DND-41 (cell line): Measurements from ENCODE around the gene PTPN6.

ENCODE experiments used
- EZH2 ChIP-seq: IDR thresholded peaks from 3 replicates; pipeline ENCODE4 v1.6.1; 2012; ENCODE audit warnings: borderline replicate concordance, low read depth, mild to moderate bottlenecking, moderate library complexity, low read length, inconsistent platforms; ENCODE audit not compliant: severe bottlenecking
- TF ChIP-seq, protein P1 (sequence below): IDR thresholded peaks from 2 replicates; pipeline ENCODE4 v1.5.1; 2012; ENCODE audit warnings: borderline replicate concordance, low read length, moderate library complexity, mild to moderate bottlenecking; ENCODE audit not compliant: poor library complexity, severe bottlenecking; ENCODE audit errors: extremely low read depth

DNA sequence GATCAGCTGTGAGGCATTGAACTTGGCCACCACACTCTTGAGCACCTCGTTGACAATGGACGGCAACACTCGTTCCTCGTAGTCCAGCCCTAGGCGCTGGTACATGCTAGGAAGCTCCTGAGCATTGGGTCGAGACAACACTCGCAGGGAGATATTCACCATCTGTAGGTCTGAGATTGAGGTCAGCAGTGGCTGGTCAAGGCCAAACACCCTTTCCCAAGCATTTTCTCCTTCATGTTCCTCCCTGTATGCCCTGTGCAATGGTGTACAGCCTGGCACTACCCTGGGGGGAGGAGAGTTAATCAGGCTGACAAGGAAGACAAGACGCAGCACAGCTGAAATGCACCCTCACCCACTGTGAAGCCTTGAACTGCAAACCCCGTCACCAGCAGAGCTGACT, 17.3 kb downstream of the PTPN6 start:
- TF ChIP-seq, protein P1, sequence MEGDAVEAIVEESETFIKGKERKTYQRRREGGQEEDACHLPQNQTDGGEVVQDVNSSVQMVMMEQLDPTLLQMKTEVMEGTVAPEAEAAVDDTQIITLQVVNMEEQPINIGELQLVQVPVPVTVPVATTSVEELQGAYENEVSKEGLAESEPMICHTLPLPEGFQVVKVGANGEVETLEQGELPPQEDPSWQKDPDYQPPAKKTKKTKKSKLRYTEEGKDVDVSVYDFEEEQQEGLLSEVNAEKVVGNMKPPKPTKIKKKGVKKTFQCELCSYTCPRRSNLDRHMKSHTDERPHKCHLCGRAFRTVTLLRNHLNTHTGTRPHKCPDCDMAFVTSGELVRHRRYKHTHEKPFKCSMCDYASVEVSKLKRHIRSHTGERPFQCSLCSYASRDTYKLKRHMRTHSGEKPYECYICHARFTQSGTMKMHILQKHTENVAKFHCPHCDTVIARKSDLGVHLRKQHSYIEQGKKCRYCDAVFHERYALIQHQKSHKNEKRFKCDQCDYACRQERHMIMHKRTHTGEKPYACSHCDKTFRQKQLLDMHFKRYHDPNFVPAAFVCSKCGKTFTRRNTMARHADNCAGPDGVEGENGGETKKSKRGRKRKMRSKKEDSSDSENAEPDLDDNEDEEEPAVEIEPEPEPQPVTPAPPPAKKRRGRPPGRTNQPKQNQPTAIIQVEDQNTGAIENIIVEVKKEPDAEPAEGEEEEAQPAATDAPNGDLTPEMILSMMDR: no peak
- no peak for TF ChIP-seq EZH2
